ENCODE results near the gene NAT16.
"Not testable (repeated sequence)": the region's sequence is repeated elsewhere in the genome, so short reads cannot be mapped to it uniquely, and the experiment has no call there.

Gene NAT16

DNA sequence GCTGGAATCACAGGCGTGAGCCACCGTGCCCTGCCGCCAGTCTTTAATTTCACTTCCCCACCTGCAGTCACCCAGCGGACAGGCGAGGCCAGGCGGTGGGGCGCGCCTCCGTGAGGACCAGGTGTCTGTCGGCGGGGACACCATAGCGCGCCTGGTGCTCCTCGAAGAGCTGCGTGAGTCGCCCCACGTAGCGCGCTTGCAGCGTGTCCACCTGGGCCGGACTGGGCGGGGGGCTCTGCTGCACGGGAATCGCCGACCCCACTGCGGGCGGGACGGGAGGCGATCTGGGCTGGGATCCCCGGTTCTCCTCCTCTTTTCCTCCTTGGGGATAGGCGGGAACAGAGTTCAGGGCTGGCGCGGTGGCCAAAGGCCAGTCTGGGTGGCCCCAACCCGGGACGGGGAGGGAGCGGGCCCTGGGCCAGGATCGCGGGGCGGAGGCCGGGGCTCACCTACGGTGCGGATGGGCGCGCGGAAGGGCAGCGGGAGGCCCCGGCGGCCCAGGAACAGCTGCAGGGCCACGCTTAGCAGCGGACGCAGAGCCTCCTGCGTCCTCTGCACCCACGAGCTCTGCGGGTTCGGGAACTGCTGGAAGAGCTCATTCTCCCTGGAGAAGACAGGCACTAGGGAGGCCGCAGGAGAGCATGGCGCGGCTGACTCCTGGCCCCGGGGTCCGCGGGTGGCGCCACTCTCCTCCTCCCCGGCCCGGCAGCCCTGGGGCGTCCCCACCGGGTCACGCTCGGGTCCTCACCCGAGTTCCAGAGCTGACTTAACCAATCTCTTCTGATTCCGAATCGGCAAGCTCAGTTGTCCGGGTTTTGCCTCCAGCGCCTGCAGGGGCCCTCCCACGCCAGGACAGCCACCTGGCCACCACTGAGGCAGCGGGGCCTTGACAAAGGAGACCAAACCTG, 21.9 kb upstream of the NAT16 start:
- DNase-seq (ENCODE audit: low spot score) = no peak

DNA sequence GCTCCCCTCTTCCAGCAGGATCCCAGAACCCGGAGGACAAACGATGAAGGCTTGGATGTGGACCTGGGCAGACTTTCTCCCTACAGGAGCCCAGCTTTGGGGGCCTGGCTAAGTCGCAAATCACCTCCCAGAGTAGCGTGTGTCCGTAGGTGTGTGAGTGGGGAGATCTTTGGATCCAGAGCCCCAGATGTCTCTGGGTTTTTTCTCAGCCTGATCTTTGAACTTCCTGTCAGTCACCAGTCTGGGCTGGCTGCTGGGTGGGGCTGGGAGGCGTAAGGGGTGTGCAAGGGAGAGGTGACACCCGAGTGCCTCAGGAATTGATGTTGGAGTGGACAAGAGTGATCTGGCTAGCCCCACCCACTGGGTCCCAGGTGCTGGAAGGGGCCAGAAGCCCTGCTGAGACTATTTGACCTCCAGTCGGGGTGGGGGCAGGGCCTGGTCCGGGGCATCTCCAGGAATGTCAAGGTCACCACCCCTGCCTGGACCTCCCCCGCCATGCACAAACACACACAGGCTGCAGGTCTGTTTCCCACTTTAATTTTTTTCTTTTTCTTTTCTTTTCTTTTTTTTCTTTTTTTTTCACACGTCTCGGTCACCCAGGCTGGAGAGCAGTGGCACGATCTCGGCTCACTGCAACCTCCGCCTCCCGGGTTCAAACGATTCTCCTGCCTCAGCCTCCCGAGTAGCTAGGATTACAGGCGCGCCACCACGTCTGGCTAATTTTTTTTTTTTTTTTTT, 20.9 kb upstream of the NAT16 start, which contains the start of gene MOGAT3:
Gene MOGAT3 (minus strand): TSS at position 175 of the 738 bp plus-strand sequence. CDS start 182 bp downstream, outside the sequence.
- DNase-seq (ENCODE audit: low spot score) = peak; percentile 98

DNA sequence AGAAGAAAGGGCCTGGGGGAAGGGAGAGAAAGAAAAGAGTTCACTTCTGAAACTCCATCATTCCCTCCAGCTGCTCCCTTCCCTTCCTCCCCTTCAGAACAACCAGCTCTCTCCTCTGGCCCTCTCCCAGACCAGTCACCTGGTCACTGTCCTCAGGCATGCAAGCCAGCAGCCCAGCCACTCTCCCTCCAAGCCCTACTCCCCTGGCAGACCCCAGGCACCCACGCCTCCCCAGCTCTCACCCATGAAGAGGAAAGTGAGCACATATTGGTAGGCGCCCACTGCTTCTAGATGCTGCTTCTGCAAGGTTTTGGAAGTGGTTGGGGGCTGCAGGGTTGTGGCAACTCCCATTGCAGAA, 20.4 kb upstream of the NAT16 start:
- no peak for DNase-seq (ENCODE audit: low spot score)

DNA sequence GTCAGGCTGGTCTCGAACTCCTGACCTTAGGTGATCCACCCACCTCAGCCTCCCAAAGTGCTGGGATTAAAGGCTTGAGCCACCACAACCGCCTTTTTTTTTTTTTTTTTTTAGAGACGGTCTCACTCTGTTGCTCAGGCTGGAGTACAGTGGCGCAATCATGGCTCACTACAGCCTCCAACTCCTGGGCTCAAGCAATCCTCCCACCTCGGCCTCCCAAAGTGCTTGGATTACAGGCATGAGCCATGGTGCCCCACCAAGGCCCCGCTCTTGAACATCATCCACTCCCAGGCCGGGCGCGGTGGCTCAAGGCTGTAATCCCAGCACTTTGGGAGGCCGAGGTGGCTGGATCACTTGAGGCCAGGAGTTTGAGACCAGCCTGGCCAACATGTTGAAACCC, 19.4 kb upstream of the NAT16 start:
- not testable (repeated sequence) for DNase-seq (ENCODE audit: low spot score)

DNA sequence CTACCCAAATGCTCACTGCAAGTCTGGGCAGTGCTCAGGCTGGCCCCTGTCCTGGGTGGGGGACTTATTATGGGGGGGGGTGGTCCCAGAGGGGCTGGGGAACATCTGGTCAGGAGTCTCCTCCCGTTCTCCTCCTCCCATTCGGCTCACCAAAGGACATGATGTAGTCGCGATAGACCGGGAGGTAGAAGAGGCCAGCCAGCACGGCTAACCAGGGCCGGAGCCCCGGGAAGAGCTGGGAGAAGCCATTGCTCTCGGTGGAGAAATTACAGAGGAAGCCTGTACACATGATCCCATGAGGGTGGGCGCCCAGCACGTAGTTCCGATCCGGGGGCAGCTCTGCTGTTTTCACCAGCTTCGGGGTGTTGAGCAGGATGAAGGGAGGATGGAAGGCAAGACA, 18.4 kb upstream of the NAT16 start:
- DNase-seq (ENCODE audit: low spot score) = no peak

DNA sequence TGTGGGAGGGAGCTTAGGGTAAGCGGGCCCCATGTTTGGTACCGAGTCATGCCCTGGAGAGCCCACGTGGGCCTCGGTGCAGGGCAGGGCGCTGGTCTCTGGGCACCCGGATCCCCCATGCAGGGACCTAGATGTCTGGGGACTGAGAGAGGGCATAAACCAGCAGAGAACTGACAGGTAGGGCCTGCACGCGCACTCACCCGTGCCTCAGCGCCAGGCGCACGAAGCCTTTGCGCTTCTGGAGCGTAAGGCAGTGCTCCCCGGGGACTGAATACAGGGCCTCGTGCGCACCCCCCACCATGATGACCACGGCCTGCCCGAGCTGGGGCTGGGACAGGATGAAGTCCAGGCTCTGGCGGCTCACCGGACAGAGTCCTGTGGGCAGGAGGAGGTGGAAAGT, 17.9 kb upstream of the NAT16 start:
- DNase-seq (ENCODE audit: low spot score) = no peak

DNA sequence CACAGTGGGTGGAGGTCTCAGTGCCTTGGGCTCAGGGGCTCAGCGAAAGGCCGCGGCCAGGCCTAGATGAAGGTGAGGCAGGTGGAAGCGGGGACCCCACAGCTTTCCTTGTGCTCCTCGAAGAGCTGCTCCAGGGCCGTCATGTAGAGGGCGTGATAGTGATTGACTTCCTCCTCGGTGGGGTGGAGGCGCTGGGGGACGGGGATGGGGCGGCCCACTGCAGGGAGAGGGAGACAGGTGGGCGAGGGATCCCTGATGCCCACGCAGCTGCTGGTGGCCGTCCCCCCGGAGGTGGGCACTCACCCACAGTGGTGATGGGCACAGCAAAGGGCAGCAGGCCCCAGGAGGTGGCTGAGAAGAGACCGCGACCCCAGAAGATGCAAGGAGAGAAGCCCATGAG, 15.8 kb upstream of the NAT16 start:
- DNase-seq (ENCODE audit: low spot score) = no peak

DNA sequence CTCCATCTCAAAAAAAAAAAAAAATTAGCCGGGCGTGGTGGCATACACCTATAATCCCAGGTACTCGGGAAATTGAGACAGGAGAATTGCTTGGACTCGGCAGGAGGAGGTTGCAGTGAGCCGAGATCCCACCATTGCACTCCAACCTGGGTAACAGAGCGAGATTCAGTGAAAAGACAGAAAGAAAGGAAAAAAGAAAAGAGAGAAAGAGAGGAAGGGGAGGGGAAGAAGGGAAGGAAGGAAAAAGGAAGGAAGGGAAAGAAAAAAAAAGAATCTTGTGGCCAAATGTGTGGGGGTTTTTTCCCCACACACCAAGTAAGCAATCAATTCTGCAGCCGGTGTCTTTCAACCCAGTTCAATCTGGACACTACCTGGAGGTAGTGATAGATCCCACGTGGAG, 9.0 kb upstream of the NAT16 start:
- no peak for DNase-seq (ENCODE audit: low spot score)

DNA sequence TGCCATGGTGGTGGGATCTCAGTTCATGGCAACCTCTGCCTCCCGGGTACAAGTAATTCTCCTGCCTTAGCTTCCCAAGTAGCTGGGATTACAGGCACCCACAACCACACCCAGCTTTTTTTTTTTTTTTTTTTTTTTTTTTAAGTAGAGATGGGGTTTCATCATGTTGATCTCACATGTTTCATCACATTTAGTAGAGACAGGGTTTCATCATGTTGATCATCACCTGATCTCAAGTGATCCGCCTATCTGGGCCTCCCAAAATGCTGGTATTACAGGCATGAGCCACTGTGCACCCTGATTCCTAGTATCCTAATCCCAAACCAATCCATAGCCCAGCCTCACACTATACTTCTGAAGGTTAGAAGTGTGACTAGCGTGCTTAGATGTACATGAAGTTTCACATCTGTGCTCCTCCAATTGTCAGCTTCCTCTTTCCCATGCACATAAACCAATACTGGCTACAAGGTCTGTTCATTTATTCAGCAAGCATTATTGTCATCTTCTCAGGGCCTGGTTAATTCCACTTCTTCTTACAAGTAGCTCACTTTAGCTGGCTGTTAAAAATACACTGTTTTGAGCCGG, 6.8 kb upstream of the NAT16 start:
- no peak for DNase-seq (ENCODE audit: low spot score)

DNA sequence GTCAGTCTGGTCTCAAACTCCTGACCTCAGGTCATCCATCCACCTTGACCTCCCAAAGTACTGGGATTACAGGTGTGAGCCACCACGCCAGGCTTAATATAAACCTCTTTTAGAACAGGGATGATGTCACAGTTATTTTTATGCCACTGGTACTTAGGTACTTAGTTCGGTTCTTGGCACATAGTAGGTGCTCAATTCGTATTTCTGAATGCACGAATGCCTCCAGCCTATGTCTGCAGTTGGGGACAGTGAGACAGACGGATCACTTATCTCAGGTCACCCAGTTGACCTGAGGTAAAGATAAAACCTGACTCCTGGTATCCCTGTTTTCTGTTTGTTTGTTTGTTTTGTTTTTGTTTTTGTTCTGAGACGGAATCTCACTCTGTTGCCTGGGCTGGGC, 6.1 kb upstream of the NAT16 start:
- DNase-seq (ENCODE audit: low spot score) = no peak

DNA sequence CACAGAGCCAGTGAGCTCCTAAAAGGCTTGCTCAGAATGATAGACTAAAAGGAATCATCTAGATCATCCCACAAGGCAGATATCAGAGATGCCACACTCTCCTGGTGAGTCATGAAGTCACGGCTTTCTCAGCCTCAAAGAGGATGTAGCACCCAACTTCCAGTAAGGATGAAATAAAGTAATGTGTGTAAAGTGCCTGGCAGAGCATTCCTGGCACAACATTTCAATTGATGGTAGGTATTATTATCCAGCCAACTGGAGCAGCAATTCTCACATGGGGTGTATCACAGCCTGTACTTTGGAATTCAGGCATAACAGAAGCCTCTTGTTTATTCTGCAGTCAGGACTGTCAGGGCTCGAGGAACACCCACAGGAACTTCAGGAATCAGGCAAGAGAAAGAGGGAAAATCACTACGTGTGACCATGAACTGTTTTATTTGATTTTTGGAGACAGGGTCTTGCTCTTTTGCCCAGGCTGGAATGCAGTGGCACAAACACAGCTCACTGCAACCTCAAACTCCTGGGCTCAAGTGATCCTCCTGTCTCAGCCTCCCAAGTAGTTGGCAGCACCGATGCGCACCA, 5.3 kb upstream of the NAT16 start:
- DNase-seq (ENCODE audit: low spot score) = no peak

DNA sequence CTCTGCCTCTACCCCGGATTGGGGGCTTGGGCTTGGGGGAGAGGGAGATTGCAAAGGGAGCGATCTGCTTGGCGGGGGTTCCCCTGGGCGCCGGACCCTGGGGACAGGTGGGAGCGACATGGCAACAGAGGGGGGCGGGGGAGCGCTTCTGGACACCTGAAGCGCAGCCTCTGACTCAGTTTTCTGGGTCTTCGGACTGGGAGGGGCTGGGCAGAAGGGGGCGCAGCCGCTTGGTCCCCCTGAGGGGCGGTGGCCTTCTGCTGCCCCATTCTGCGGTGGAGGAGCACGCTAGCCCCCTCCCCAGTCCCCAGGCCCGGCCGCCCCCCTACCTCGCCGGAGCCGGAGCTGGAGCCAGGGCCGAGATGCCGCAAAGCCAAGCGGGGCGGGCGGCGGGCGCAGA, 380 bp downstream of the NAT16 start:
- no peak for DNase-seq (ENCODE audit: low spot score)

DNA sequence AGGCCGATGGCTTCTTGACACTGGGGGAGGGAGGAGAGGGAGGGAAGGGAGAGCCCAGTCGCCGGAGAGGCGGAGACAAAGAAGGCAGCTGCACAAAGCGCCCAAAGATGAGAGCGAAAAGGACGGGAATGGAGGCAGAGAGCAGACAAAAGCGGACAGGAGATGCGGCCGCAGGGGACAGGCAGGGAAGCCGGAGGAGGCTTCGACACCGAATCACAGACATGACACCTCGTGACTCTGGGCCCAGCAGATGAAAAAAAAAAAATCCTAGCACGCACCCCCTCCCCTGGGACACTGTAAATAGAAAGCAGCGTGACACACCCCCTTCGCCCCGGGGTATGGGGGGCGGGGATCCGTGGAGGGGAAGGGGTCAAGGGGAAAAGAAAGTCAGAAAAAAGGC, 976 bp downstream of the NAT16 start:
- DNase-seq (ENCODE audit: low spot score) = no peak

DNA sequence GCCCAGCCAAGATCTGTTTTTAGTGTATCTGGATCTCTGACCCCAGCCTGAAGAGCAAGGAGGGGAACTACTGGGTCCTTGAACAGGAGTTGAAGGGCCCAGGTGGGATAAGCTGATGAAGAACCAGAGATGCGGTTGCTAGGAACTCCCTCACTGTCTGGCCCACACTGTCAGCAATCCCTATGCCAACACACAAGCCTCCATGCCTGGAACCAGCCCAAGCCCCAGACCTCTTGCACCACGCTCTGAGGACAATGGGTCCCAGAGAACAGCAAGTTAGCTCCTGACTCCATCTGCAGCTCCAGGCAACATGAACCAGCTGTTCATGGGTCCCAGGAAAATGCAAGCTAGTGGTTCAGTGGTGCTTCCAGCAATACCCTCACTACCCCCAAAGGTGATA, 2.4 kb downstream of the NAT16 start:
- DNase-seq (ENCODE audit: low spot score) = no peak

DNA sequence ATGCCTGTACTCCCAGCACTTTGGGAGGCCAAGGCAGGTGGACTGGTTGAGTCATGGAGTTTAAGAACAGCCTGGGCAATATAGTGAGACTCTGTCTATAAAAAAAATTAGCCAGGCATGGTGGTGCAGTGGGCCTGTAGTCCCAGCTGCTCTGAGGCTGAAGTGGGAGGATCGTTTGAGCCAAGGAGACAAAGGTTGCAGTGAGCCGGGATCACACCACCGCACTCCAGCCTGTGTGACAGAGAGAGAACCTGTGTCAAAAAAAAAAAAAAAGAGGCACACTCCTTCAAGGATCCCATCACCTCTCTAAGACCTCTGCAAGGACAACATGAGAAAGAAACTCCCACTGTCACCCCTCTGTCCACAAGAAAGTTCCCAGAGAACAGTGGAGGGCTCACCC, 4.4 kb downstream of the NAT16 start:
- no peak for DNase-seq (ENCODE audit: low spot score)

DNA sequence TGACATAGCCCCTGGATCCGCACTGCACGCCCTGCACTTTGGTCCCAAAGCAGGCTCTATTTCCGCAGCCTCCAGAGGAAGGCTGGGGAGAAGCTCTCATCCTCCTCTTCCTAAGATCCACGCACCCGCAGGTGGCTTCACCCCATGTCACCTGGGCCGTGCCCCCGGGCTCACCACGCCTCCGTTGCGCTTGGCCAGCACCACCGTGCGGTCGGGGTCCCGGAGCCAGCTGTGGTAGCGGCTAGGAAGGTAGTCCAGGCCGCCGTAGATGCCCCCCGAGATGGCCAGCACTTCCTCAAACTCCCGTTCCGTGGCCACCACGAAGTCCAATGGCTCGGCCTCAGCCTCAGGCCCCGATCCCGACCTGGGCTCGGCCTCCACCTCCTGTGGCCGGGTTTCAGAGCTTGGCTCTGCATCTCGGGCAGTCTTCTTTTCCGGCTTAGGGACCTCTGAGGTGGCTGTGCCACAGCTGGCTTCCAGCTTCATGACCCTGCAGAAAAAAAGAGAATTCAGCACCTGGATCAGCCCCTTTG, 5.7 kb downstream of the NAT16 start:
- no peak for DNase-seq (ENCODE audit: low spot score)

DNA sequence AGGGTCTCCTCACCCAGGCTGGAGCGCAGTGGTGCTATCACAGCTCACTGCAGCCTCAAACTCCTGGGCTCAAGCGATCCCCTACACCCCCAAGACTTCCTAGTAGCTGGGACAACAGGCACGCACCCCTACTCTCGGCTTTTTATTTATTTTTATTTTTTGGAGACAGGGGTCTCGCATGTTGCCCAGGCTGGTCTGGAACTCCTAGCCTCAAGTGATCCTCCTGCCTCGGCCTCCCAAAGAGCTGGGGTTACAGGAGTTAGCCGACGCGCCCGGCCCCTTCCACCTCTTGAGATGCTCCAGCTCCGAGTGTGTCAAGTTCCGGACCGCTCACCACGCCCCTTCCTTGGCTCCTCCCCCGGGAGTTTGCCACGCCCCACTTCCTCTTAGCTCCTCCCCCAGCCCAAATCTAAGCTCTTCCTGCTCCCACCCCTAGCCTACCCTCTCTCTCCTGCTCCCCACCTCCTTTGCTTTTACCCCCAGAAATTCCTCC, 6.3 kb downstream of the NAT16 start:
- no peak for DNase-seq (ENCODE audit: low spot score)

DNA sequence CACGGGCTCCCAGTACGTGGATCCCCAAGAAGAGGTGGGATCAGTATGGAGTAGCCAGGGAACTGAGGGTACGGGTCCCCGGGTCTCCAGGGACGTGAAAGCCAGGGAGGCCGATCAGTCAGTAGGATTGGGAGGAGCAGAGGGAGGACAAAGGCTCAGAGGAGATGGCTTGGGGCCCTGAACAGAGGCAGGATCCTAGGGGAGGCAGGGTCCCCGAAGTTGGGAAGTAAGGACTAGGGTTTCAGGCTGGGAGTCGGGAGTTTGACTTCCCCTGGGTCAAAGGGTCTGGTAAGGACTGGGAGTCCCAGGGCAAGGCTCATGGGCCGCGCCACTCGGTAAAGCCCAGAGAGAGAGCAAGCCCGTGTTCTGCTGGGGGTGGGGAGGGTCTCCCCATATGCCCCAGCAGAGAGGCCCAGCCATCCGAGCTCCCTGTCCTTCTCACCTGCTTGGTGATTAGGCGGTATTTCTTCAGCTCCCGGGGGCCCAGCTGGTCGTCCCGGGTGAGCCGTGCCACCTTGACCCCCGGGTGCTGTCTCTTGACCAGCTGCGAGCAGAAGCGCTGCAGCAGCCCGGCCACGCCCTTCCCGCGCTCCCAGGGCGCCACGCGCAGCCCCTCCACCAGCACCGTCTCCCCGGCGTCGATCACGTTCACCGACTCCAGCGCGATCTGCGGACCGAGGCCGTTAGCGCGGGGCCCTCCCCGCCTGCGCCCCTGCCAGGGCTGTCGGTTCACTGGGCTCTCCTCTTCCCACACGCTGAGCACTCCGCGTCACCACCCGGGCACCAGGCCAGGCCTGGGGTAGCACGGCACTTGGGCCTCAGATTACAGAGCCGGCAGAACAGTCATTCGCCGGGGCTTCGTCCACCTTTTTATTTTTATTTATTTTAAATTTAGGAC, 7.0 kb downstream of the NAT16 start:
- DNase-seq (ENCODE audit: low spot score) = no peak

DNA sequence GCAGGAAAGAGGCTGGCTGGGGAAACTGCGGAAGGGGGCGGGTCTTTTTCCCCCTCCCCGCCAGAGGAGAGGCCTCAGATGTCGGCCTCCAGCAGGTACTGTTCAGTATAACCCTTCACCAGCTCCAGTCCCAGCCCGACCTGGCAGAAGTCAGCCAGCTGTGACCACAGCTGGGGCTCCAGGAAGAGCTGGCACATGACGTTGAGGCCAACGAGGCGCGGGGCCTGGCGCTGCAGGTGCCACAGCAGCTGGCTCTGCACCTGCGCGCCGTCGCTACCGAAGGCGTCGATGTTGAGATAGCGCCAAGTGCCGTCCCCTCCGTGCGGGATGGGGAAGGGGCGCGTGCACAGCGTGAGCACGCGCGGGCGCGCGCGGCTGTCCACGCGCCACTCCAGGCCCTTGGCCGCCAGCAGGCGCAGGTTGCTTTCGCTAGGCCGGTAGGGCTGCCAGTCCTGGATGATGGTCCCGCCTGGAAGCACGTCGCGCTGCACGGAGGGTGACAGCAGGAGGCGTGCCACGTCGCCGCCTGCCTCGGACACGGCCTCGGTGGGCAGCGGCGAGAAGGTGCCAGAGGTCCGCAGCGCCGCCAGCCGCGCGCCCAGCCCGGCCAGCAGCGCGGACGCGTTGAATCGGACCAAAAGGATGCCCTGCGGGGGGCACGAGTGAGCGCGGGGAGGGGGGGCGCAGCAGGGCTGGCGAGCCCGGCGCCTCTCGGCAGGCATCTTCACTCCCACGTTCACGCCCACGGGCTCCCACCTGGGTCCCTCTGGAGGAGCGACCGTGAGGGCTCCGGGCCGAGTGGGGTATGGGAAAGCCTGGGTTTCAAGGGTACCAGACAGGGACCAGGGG, 7.9 kb downstream of the NAT16 start:
- no peak for DNase-seq (ENCODE audit: low spot score)

DNA sequence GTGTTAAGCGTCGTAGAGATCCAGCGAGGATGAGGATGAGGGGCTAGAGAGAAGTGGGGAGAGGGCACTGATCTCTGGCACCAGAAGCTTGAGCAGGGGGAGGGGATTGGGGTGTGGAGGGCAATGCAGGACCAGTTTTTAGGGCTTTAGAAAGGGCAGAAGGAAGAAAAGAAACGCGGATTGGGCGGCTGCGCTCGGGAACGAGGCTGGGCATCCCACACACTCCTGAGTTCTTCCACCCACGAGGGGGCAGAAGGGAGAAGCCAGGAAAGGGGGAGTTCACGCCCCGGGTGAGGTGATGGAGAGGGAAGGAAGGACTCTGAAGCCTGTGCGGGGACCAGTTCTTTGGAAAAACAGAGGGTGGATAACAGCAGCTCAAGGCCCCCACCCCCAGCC, 8.7 kb downstream of the NAT16 start:
- DNase-seq (ENCODE audit: low spot score) = no peak

All from HuH-7 (cell line).